ENCODE data around the gene RPL34.

DNA sequence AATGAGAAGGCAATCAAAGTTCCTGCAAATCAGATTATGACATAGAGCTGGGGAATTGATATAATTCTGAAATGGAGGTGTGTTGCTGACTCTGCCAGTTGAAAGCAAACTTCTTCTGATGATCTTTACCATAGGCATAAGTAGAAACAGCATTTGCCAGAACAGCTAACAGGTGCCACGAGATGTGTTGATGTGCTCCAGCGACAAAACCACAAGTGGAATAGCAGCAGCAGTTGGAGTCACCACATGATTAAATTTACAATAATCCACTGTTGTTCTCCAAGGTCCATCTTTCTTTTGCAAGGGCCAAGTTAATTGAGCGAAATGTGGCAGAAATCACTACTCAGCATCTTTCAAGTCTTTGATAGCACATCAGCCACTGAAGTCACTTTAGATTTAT is 26.3 kb downstream of the RPL34 start:
- TF ChIP-seq FOSL2 (IDR thresholded peaks at IDR 0.05) (no peak), FOSL2 (CRISPR knock-in tag; IDR thresholded peaks at IDR 0.05) (no peak), RNF2 (IDR thresholded peaks at IDR 0.05; ENCODE audit: borderline replicate concordance, low read depth) (no peak), POLR2A (IDR thresholded peaks at IDR 0.05; ENCODE audit: low read length) (no peak), RFX5 (IDR thresholded peaks at IDR 0.05) (no peak), CHD4 (IDR thresholded peaks at IDR 0.05; ENCODE audit: borderline replicate concordance) (no peak), EHMT2 (IDR thresholded peaks at IDR 0.05; ENCODE audit: low read depth) (no peak)
- TF ChIP-seq, protein P1, sequence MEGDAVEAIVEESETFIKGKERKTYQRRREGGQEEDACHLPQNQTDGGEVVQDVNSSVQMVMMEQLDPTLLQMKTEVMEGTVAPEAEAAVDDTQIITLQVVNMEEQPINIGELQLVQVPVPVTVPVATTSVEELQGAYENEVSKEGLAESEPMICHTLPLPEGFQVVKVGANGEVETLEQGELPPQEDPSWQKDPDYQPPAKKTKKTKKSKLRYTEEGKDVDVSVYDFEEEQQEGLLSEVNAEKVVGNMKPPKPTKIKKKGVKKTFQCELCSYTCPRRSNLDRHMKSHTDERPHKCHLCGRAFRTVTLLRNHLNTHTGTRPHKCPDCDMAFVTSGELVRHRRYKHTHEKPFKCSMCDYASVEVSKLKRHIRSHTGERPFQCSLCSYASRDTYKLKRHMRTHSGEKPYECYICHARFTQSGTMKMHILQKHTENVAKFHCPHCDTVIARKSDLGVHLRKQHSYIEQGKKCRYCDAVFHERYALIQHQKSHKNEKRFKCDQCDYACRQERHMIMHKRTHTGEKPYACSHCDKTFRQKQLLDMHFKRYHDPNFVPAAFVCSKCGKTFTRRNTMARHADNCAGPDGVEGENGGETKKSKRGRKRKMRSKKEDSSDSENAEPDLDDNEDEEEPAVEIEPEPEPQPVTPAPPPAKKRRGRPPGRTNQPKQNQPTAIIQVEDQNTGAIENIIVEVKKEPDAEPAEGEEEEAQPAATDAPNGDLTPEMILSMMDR (IDR thresholded peaks at IDR 0.05), result no peak

Measured in A549 (cell line).